ENCODE measurements around the gene TMEM108.

- TF ChIP-seq CTCF (conservative IDR thresholded peaks at IDR 0.05; ENCODE audit: low read length), result no peak
- no peak for TF ChIP-seq EZH2phosphoT487 (IDR thresholded peaks at IDR 0.05; ENCODE audit: borderline replicate concordance, low read depth, low read length)
Measured at GRCh38 chr3:133376810-133377209, 338.6 kb downstream of the TMEM108 start.
